GM12865 (cell line): ENCODE measurements around the gene DOK1.

Source experiments
- DNase-seq: peaks from one replicate; pipeline ENCODE4 v3.0.0; 2010; ENCODE audit warnings: low read depth
- H3K4me3 ChIP-seq: 2 replicates; pipeline ENCODE4 v1.5.1; 2011; ENCODE audit warnings: mild to moderate bottlenecking, low read depth, low read length, control low read depth
- TF ChIP-seq, protein P1 (sequence below): IDR thresholded peaks from 2 replicates; pipeline ENCODE4 v1.5.1; 2011; ENCODE audit warnings: low read length, control low read depth, low read depth, inconsistent platforms; ENCODE audit not compliant: insufficient read depth; ENCODE audit errors: missing control alignments

The DOK1 gene

DNA sequence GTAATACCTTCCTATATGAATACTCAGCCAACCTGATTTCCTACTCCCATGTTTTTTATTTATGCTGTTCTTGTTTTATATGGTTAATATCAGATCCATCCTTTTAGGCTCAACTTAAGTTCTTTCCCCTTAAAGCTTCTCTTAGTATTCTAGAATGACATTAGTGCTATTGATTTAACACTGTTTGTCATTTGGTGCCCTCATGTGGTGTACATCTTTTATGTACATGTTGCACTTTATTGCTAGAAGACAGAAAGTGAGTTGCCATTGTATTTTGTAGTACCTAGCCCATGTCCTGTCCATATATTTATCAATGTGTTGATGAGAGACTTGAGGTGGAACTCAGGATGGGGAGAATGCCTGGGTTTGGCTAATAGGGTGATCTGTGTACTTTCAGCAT lies 22.3 kb upstream of the DOK1 start:
- H3K4me3 ChIP-seq, result no peak overlapping the region
- TF ChIP-seq, protein P1, sequence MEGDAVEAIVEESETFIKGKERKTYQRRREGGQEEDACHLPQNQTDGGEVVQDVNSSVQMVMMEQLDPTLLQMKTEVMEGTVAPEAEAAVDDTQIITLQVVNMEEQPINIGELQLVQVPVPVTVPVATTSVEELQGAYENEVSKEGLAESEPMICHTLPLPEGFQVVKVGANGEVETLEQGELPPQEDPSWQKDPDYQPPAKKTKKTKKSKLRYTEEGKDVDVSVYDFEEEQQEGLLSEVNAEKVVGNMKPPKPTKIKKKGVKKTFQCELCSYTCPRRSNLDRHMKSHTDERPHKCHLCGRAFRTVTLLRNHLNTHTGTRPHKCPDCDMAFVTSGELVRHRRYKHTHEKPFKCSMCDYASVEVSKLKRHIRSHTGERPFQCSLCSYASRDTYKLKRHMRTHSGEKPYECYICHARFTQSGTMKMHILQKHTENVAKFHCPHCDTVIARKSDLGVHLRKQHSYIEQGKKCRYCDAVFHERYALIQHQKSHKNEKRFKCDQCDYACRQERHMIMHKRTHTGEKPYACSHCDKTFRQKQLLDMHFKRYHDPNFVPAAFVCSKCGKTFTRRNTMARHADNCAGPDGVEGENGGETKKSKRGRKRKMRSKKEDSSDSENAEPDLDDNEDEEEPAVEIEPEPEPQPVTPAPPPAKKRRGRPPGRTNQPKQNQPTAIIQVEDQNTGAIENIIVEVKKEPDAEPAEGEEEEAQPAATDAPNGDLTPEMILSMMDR, result peak; percentile 22
- peak; percentile 65 for DNase-seq

GRCh38 chr2:74533464-74533863 lies 21.1 kb upstream of the DOK1 start:
- TF ChIP-seq, protein P1, result no peak
- no peak overlapping the region for H3K4me3 ChIP-seq
- no peak for DNase-seq

DNA sequence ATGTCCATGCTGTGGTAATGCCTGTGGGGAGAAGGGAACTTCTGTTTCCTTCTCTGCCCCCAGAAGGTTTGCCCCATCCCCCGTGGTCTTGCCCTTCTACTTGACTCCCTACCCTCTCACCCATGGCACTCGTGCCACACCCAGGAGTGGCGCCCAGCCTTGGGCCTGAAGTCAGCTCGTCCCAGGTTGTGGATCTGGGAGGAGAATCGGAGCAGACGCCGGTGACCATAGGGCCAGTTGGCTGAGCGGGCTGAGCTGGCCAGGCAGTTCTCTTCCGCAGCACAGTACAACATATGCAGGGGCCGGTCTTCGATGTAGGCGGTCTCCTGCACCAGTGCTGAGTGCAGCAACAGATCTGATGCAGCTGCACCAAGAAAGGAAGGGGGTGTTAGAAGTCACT lies 20.1 kb upstream of the DOK1 start:
- H3K4me3 ChIP-seq, result no peak overlapping the region
- DNase-seq, result no peak
- TF ChIP-seq, protein P1, result no peak

DNA sequence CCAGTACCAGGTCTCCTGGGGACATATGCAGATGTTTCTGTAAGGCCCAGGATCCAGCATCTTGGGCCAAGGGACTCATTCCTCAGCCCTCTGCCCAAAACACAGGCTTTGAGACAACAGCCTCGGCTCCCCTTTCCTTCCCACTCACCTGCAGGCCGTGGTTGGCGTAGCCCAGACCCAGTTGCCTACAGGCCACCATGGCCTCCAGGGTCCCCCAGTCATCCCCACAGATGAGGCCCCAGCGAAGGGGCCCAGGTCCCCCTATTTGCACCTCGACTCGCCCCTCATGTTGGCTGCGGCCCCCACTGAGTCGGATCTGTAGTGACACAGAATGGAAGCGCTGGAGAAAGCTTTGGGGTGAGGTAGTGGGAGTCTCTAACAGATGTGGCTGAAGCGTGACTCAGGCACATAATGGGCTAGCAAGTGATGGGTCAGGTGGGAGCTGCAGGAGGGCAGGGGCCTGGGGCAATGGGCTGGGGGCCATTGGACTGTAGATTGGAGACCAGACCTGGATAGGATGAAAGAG lies 19.0 kb upstream of the DOK1 start:
- TF ChIP-seq, protein P1, result no peak
- H3K4me3 ChIP-seq, result no peak overlapping the region
- DNase-seq, result no peak

- no peak overlapping the region for H3K4me3 ChIP-seq
- DNase-seq, result no peak
- TF ChIP-seq, protein P1, result no peak
Observed at GRCh38 chr2:74536166-74536950, 18.2 kb upstream of the DOK1 start.

DNA sequence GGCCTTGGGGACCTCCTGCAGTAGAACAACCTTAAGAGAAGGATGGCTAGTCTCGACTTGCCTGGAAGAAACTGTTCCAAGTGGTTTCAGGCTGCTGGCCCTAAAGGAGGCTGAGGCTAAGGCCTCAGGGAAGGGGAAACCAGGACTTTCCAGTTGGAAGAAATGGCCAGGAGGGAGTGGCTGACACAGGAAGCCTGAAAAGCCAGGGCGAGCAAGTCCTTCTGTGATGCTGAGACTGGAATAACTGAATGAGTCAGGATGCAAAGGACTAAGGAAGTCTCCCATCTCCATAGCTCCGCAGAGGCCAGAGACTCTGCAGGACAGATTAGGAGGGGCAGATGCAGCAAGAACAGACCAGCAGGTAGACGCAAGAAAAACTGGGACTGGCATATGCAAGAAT lies 17.4 kb upstream of the DOK1 start:
- no peak for DNase-seq
- H3K4me3 ChIP-seq, result no peak overlapping the region
- TF ChIP-seq, protein P1, result no peak
